SW 1271 (cell line): Measurements from ENCODE around the gene MLH3.

Experiments
- DNase-seq, 2 experiments: peaks; one replicate each; lab custom pipeline; 2025; lab: John Stamatoyannopoulos, UW

MLH3 gene

DNA sequence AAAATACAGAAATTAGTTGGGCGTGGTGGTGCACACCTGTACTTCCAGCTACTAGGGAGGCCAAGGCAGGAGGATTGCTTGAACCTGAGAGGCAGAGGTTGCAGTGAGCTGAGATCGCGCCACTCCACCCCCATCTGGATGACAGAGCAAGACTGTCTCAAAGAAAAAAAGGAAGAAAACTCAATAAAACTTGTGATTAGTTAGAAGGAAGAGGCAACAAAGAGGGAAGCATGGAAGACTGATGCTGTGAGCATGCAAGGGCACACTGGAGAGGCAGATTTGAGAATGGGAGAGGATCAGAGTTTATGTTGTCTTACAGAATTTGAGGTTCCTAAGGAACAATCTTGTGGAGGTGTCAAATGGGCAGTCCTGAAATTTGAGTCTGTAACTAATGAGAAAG, 15.4 kb upstream of the MLH3 start:
- no peak for DNase-seq

DNA sequence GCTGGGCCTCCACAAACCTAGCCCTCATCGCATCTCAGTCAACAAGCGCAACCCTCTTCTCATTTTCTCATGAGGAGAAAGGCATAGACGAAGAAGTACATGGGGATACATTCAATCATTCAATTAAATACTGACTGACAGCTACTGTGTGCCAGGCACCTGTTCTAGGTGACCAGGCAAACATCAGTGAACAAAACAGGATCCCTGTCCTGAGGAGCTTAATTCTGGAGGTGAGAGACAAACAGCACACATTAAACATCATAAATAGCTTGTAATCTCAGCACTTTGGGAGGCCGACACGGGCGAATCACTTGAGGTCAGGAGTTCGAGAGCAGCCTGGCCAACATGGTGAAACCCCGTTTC, 12.9 kb upstream of the MLH3 start:
- no peak for DNase-seq

DNA sequence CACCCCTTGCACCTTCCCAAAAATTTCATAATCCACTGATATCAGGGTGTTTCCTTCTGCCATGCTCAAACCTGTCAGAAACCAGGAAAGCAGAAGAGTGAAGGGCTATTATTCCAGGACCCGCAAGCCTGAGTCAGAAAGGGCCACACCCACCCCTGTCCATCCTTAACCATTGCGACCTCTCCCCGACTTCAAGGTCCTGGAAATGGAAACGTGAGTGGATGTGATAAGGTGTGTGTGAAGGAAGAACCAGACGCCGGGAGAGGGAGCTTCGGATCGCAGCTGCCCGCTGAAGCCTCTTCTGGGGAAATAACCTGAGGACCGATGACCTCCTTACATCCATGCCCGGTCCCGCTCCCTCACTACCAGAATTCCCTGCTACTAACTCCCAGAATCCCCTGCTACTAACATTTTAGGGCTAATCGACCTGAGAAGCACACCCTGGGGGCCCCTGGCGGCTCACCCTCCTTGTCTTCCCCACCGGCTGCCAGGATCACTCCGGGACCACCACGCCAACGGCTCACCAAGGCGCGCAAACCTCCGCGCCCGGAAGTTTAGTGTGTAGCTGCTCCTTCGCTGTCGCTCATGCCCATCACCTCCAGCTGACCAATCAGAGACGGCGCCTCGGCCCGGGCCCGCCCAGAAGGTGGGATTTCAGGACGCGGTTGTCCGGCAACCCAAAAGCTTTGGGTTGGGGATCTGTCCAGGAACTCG, 12.4 kb upstream of the MLH3 start, which contains the start of gene ACYP1:
ACYP1 (minus strand) TSS at position 534 of the 714 bp plus-strand sequence; CDS start at position 63, 471 bp downstream.
- peak; percentile 64 to 90 for DNase-seq

DNA sequence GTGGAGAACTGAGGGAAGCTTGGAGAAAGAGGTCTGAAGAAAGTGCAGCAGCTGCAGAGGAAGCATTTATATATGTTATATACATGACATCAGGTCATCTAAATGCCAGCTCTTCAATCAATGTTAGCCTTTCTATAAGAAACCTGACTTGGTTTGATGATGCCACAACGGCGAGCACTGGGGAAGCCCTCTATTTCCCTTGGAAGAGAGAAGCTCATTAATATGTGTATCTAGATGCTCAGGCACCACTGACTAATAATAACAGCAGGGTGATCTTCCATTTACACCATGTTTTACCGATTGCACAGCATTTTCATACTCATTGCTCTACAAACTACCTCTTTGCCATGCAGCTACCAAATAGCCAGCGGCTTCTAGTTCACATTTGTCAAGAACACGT, 11.7 kb upstream of the MLH3 start:
- peak in 1 of 2 experiments; percentile 28 for DNase-seq

DNA sequence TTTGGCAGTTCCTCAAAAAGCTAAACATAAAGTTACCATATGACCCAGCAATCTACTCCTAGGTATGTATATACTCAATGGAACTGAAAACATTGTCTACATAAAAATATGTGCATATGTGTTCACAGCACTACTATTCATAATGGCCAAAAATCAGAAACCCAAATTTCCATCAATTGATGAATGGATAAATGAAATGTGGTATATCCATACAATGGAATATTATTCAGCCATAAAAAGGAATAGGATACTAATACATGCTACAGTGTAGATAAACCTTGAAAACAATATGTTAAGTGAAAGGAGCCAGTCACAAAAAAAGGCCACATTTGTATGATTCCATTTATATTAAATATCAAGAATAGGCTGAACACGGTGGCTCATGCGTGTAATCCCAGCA, 9.2 kb upstream of the MLH3 start:
- no peak for DNase-seq

DNA sequence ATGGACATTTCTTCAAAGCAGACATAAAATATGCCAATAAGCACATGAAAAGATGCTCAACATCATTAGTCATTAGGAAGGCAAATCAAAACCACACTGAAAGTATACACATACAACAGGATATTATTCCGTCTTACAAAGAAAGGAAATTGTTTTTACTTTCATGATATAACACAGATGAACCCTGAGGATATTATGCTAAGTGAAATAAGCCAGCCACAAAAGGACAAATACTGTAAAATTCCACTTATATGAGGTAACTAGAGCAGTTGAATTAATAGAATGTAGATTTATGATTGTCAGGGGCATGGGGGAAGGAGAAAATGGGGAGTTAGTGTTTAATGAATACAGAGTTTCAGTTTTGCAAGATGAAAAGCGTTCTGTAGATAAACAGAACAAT, 8.4 kb upstream of the MLH3 start:
- no peak for DNase-seq

DNA sequence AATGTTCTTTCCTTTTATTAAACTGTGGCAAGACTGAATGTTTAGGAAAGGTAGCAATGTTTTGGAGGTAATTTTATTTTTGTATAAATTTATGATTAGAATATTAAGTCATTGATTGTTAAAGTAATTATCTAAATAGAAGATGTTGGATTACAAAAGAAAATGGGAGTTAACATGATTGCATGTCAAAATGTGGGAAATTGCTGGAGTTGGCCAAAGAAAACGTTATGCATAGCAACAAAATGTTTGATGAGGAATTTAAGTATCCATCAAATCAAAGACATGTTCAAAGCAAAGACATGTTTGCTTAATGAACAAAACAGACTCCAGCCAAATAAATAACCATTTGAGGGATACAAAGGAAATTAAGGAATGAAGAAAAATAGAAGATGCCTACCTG, 3.2 kb upstream of the MLH3 start:
- DNase-seq: no peak

DNA sequence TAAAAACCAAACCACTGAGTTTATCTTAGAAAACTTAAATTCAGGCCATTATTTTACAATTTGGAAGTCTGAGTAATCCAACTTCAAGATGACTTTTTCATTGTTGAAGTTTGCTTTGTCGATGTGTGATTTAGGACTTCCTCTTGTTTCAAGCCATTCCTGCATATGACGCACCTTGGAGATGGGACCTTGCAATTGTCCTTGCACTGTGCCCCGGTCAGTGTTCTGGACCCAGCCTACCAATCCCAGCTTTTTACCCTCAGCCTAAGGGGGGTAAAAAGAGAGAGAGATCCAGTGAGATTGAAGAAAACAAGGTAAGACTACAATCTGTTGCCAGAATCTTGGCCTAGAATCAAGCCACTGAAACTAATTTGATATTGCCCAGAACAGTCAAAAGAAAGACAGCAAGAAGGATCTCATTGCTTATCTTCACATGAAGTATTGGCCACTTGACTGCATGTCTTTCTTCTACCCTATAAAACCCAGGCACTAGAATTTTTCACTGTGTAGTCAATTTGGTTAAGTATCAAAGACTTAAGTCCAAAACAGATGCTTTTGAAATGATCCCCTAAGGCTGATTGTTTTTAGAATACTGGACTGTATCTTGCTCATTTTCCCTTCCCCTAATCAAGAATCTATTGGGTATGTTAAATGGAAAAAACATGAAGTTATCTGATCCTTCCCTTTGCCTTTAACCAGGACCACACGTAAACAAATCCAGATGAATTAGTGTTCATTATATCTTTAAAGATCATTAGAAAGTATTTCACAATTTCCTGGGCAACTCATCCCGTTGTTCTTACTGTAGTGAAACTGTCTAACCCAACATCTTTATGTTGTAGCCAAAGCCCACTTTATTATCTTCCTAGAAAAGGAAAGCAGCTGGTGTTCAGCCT, 2.4 kb upstream of the MLH3 start:
- no peak for DNase-seq

DNA sequence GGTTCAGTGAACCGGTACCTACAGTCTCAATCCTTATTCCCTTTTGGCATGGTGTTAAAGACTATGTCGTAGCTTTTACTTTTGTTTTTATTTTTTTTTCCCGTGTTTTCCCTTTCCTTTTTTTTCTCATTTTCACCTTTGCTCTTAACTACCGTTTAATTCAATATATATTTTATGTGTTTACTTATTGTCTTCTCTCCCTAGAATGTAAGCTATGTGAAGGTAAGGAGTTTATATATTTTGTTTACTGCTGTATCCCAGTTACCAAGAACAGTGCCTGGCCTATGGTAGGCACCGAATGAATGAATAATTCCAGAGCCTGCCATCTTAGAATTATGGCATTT, 261 bp upstream of the MLH3 start:
- no peak for DNase-seq

DNA sequence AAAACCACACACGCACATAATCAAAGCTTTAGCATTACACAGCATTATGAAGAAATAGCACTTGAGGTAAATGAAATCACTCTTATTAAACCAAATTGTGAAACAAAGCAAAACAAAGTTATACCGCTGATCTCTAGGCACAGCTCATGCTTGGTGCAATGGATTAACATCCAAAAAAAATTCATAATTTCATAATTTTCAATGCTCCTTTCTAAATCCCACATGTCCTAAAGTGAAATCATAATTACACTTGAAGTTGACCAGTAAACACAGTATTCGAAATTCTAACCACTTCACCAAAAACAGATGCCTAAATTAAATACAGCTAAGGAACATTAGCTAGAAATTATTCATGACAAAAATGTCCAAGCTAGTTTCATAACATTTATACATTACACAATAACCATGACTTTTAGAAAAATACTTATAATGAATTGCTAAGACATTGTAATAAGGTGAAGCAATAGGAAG, 1.5 kb downstream of the MLH3 start:
- DNase-seq: no peak

DNA sequence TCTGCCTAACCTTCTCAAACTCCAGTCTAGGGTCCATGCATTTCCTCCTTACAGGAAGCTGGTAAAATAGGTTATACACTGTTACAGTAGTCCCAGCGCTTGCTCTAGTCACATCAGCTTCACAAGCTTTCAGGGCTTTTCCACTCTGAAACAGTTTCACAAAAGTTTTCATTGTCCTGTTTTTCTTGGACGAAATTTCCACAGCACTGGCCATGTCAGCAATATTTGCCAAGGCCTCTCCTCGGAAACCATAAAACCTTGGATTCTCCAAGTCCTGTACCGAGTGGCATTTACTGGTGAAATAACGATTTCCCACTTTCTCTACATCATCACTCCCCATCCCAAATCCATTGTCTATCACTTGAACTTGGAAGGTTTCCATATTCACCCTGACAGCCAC, 2.1 kb downstream of the MLH3 start:
- DNase-seq: no peak

DNA sequence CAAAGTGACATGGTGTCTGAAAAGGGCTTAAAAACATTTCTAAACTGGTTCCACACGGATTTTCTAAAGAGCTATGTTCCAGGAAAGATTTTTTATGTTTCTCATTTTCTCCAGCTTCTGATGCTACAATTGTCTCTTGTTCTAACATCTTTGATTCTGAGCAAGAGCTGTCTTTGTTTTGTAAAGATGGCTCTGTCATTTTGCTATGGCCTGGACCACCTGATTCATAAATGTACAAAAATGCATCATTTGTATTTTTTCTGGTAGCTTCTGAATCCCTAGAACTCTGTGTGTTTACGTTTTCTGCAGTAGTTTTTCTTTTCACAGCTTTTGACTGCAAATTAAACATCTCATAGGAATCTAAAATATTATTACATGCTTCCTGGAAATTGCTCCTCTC, 3.2 kb downstream of the MLH3 start:
- no peak for DNase-seq

DNA sequence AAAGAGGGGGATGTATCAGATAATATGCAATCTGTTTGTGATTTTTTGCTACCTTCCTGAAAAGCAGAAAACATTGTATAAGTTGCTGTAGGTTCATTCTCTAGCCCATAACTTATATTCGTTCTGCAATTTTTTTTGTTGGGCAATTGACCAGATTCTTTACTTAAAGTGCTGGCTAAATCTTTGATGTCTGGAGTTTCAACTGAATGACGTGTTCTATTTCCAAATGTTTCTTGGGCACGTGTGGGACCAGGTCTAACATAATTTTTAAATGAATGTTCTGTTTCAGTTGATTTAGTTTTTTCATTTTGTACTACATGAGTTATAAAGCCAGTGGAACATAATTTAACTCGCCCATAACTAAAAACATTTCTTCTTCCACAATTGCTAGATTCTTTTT, 3.8 kb downstream of the MLH3 start:
- no peak for DNase-seq

DNA sequence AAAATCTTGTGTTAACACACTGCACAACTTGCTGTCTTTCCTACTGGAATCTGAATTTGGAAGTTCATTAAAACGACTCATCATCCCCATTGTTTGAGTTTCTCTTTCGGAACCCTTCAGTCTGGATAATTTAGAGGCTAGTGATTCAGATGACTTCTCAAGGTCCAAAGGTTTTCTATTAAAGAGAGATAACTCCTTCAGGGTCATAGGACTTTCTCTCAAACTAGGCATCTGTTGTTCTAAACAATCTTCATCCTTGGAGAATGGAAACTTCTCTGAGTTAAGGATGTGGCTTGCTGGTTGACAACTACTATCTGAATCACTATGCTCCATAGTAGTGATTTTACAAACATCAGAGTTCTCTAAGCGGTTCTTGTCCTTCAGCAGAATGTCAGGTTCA, 4.4 kb downstream of the MLH3 start:
- DNase-seq: no peak

DNA sequence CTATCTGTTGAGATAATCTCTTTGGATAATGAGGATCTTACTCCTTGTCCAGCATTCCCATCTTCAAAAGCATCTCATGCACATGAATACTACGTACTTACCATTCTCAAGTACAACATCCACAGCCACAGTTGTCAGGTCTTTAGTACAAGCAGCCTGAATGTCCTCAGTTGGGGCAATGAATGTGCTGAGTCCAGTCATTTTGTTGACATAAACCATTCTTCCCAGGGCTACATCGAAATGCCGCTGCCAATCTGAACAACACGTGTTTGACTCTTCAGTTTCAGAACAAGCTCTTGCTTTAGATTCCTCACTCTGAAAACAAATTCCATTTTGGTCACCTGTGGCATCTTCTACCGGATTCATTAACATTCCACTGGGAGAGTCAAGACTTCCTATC, 5.0 kb downstream of the MLH3 start:
- no peak for DNase-seq

DNA sequence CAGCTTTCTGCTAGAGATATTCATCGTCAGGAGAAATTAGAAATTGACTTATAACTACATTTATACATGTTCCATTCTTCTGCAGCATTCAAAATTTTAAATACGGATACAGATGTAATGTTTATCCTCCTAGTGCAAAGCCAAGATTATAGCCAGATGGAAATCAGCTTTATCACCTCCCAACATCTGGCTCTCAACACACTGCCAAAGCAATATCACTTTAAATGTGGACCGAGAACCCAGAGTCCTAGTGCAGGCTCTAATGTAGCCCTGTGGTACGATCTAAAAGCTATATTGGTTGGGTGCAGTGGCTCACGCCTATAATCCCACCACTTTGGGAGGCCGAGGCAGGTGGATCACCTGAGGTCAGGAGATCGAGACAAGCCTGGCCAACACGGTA, 6.5 kb downstream of the MLH3 start:
- DNase-seq: no peak

DNA sequence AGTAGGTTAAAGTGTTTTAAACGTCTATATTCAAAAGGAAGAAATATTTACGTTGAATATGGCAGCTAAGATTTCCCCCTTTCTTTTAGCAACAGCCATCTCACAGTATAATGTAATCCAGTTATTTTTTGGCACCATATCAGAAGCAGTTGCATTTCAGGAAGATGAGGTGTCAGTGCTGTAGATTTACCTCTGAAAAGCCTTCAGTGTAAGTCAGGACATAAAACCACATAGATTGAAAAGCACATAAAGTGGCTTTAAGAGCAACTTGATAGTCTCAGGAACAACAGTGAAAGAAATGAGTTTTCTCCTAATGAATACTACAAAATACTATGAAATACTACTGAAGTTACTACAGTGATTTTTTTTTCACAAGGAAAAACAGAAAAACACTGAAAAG, 6.9 kb downstream of the MLH3 start:
- DNase-seq: peak in 1 of 2 experiments; percentile 45

DNA sequence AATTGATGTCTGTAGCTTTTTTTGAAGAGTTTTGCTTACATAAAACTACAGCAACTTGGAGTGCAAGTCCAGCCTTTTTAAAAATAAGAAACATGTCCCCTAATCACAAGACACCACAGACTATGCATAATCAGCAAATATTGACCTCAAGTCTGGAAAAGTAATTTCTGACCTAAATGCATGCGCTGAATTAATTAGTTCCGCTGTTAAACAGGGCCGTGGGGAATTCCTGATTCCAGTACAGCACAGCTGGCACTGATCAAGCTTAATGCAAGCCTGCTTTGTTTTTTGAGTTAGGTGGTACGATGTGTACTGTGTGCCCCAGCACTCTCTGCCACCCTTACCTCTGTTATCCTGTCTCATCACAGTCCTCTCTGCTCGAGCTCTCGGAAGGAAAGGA, 9.2 kb downstream of the MLH3 start:
- no peak for DNase-seq

DNA sequence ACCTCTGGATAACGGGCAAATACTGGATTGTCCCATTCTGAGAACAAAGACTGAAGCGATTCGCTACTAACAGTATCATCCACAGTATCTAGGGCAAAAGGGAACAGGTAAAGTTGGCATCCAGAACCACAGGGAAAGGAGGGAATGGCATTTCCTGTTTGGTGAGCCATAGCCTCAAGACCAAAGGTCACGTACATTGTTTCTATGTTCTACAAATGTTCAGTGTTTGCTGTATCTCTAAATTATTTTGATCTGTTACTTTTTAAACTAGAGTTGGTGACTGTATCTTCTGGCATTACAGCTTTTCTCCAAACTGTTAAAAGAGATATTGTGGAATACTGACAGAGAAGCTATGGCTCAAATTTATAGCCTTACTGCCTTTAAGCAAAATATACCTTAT, 9.7 kb downstream of the MLH3 start:
- peak in 1 of 2 experiments; percentile 44 for DNase-seq

DNA sequence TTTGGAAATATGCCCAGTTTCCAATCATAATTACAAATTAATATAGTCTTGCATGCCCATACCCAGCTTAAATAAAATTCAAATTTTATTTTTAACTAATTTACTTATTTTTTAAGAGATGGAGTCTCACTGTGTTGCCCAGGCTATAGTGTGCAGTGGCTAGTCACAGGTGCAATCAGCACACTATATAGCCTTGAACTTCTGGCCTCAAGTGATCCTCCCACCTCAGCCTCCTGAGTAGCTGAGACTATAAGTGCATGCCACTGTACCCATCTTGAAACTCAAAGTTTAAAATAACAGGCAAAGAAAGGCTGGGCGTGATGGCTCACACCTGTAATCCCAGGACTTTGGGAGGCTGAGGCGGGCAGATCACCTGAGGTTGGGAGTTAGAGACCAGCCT, 10.3 kb downstream of the MLH3 start:
- DNase-seq: no peak

DNA sequence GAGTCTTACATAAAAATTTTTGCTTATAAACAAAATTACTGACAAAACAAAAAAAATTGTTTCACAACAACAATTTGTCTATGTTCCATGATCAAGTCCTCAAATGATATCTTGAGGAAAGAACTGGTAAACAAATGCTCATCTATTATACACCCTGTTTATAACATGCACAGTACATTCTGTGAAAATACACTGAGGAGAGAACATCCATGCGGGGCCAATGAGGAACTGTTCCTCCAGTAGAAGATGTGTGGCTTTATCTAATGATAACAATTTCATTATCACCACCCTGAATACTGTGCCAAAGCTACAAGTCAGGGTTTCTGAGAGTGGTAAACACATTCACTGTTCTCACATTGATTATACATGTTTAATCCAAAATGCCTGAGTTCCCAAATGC, 10.8 kb downstream of the MLH3 start:
- no peak for DNase-seq

DNA sequence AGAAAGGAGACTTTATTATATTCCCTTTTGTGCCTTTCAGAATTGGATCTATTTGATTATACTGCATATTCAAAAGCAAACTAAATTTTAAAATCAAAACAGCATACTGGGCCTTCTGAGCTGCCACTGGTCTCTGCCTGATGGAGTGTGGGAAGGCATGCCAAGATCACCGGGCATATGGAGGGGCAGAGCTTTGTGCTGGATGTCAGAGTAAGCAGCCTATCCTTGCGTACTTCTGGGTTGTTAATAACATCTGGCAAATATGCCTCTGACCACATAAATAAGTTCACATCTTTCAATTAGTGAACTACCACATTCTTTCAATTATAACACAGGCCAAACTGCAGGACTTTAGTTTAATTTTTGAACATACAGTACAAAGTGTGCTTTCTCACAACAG, 18.3 kb downstream of the MLH3 start:
- no peak for DNase-seq

DNA sequence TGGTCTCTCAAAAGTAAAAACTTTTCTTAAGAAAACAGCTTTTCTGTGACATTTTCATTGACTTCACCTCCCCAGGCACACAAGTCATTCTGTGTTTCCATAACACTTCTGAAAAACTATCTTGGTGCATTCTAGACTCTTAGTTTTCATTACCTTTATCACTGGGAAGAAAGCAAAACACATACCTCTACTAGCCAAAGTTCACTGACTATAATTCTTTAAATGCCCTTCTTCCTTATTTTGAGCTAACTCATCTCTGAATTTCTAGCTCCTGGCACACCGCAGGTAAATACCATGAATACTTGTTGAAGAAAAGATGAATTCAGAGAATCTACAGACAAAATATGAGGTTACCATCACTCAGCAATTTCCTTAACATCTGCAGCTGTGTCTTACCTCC, 21.1 kb downstream of the MLH3 start:
- no peak for DNase-seq

DNA sequence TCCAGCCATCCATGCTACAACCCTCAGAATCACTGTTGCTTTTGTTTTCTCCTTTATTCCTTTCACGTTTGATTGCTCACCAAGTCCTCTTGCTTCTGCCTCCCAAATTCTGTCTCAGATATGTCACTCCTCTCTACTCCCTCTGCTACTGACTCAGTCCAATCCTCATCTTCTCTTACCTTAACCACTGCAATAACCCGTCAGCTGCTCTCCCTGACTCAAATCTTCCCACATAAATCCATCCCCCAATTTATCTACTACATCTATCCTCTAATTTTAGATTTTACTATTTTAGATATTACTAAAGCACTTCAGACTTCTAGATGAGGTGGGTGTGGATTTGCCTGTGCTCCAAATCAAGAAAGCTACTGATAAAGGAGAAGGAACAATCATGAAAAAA, 25.4 kb downstream of the MLH3 start:
- DNase-seq: no peak
